Esophagus muscularis mucosa (tissue), 4 donors: ENCODE measurements around the gene RASAL2. TPM values are rescaled to one million over a fixed set of nuclear protein-coding genes. Genes with fewer than 3 reads are reported as not detected.

Source experiments
- DNase-seq: peaks from one replicate; pipeline ENCODE4 v3.0.0-alpha.2; 2017; ENCODE audit errors: extremely low spot score
- H3K27ac ChIP-seq, 4 donors: fragments of 200-600 bp; sonication (generic); replicated peaks in 1 of 4; 1 replicate in 3 of 4; 2 replicates in 1 of 4; pipeline ENCODE4 v1.5.1; 2016 to 2019; ENCODE audit warnings: mild to moderate bottlenecking in 1 of 4
- H3K27me3 ChIP-seq, 4 donors: fragments of 200-600 bp; sonication (generic); one replicate each; pipeline versions ENCODE4 v1.5.1 to v1.6.0; 2016 to 2019
- H3K36me3 ChIP-seq, 4 donors: fragments of 200-600 bp; sonication (generic); one replicate each; pipeline ENCODE4 v1.5.1; 2016 to 2019
- H3K4me1 ChIP-seq, 4 donors: fragments of 200-600 bp; sonication (generic); one replicate each; pipeline ENCODE4 v1.5.1; 2016 to 2019
- H3K4me3 ChIP-seq, 4 donors: fragments of 200-600 bp; sonication (generic); 1 replicate in 2 of 4; 2 replicates in 2 of 4; pipeline ENCODE4 v1.5.1; 2016 to 2019; ENCODE audit warnings: mild to moderate bottlenecking in 4 of 4, moderate library complexity in 1 of 4
- H3K9me3 ChIP-seq, 4 donors: fragments of 200-600 bp; sonication (generic); 1 replicate in 3 of 4; 2 replicates in 1 of 4; pipeline ENCODE4 v1.5.1; 2016 to 2019
- EP300 ChIP-seq: sonication (generic); formaldehyde crosslinking; IDR thresholded peaks from one replicate; pipeline ENCODE4 v1.6.1; 2017; ENCODE audit warnings: antibody characterized with exemption
- POLR2A ChIP-seq: fragments of 450-650 bp; IDR thresholded peaks from one replicate; pipeline ENCODE4 v1.6.1; 2017; ENCODE audit warnings: antibody characterized with exemption, moderate library complexity, mild to moderate bottlenecking, low read depth
- POLR2AphosphoS5 ChIP-seq, 2 donors: sonication (generic); formaldehyde crosslinking; IDR thresholded peaks; one replicate each; pipeline ENCODE4 v1.6.1; 2017; ENCODE audit warnings: antibody characterized with exemption in 2 of 2
- WGBS: methylation state at CpG from one replicate; pipeline ENCODE4 v1.1.5; 2018; 5-methylcytosine and 5-hydroxymethylcytosine counted together
- intact Hi-C: fragments of 100-400 bp; cut with DNase I; formaldehyde crosslinking; loops from one replicate; pipeline ENCODE4 v1.15.1; 2023
- total RNA-seq, 4 donors: library from RNA; depleted of rRNA; stranded (reverse); fragments of >200 nt; gene quantifications; one replicate each; pipeline versions ENCODE4 v1.1.0 to v1.2.1, GENCODE V29; 2016
- TF ChIP-seq, protein P1 (sequence below), 3 experiments: fragments of 200-600 bp in 2 of 3; fragments of 450-650 bp in 1 of 3; sonication (generic) in 2 of 3; IDR thresholded peaks; one replicate each; pipeline ENCODE4 v1.5.1; 2017 to 2019; ENCODE audit warnings: antibody characterized with exemption in 3 of 3, mild to moderate bottlenecking in 2 of 3, moderate library complexity in 1 of 3

The RASAL2 gene
- total RNA-seq, 4 donors from 2014 or later: 11.6 to 30.0 (median 22.3) TPM

DNA sequence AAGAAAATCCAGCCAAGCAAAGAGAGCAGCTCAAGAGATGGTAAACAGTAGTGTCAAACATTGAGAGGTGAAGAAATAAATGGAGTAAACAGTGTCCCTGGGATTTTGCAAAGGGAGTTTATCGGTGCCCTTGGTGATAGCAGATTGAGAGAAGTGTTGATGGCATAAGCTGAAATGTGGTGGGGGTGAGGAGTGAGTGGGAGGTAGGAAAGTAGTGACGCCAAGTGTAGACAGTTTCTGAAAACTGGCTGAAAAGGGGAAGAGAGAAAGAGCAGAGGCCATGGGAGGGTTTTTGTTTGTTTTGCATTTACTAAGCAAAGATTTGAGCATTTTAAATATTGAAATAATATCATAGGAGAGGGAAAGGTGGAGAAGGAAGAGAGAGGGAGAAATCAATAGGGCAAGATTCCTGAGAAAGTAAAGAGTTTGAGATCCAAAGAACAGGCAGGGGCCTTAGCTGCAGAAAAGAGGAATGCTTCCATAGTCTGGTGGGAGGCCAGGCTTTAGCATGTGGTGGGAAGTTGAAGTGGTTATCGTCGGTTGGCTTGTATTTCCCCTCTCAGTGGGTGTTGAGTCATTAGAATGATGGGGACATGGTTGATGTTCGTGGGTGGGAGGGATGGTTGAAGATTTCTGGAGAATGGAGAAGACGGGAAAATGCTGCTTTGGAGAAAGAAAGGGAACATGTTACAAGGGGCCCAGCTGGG, 26.8 kb upstream of the RASAL2 start:
- Histone ChIP-seq H3K4me3 (no peak overlapping the region), H3K4me1 (no peaks in the 10 kb centered on the region), H3K27ac (no peak overlapping the region), H3K27me3 (no peaks in the 10 kb centered on the region), H3K9me3 (no peaks in the 10 kb centered on the region), H3K36me3 (no peaks in the 10 kb centered on the region)
- intact Hi-C loops: no loop called here
- 63% methylated on average over 6 of the region's 6 CpGs for WGBS
- DNase-seq: no peak
- TF ChIP-seq, protein P1, sequence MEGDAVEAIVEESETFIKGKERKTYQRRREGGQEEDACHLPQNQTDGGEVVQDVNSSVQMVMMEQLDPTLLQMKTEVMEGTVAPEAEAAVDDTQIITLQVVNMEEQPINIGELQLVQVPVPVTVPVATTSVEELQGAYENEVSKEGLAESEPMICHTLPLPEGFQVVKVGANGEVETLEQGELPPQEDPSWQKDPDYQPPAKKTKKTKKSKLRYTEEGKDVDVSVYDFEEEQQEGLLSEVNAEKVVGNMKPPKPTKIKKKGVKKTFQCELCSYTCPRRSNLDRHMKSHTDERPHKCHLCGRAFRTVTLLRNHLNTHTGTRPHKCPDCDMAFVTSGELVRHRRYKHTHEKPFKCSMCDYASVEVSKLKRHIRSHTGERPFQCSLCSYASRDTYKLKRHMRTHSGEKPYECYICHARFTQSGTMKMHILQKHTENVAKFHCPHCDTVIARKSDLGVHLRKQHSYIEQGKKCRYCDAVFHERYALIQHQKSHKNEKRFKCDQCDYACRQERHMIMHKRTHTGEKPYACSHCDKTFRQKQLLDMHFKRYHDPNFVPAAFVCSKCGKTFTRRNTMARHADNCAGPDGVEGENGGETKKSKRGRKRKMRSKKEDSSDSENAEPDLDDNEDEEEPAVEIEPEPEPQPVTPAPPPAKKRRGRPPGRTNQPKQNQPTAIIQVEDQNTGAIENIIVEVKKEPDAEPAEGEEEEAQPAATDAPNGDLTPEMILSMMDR (IDR thresholded peaks at IDR 0.05): no peak
- TF ChIP-seq POLR2A (no peak), EP300 (no peak), POLR2AphosphoS5 (IDR thresholded peaks at IDR 0.05) (no peak)

GRCh38 chr1:178071811-178072210, 22.1 kb upstream of the RASAL2 start:
- whole genome bisulfite sequencing: 96% methylated on average over 2 of the region's 2 CpGs

DNA sequence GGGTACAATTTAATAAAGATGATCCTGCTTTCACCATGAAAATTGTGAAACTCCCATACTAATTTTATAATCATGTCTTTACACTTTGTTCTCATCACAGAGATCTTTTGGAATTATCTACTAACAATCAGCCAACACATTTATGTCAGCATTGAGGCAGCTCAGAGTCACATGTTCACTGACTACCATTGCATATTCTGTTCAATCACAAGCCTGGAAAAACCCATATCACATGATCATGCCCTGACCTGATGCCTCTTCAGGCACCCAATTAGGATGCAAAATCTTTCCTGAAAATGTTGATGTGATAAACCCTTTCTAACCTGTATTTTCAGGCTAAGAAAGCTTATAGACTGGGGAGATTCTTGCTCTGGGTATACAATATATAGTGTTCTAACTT, 21.6 kb upstream of the RASAL2 start:
- Histone ChIP-seq H3K36me3 (no peaks in the 10 kb centered on the region), H3K27ac (no peak overlapping the region), H3K9me3 (no peaks in the 10 kb centered on the region), H3K27me3 (no peaks in the 10 kb centered on the region), H3K4me1 (no peaks in the 10 kb centered on the region), H3K4me3 (no peak overlapping the region)
- no peak for TF ChIP-seq POLR2A
- TF ChIP-seq EP300: no peak
- TF ChIP-seq, protein P1 (IDR thresholded peaks at IDR 0.05): no peak
- TF ChIP-seq POLR2AphosphoS5 (IDR thresholded peaks at IDR 0.05): no peak
- intact Hi-C loops: no loop called here
- no peak for DNase-seq

More at GRCh38 chr1:178071811-178072210, 22.1 kb upstream of the RASAL2 start:
- Histone ChIP-seq H3K27ac (no peak overlapping the region), H3K27me3 (no peaks in the 10 kb centered on the region), H3K36me3 (no peaks in the 10 kb centered on the region), H3K9me3 (no peaks in the 10 kb centered on the region), H3K4me1 (no peaks in the 10 kb centered on the region), H3K4me3 (no peak overlapping the region)
- TF ChIP-seq, protein P1 (IDR thresholded peaks at IDR 0.05): no peak
- TF ChIP-seq POLR2A (no peak), POLR2AphosphoS5 (IDR thresholded peaks at IDR 0.05) (no peak), EP300 (no peak)
- DNase-seq: no peak
- intact Hi-C loops: no loop called here

DNA sequence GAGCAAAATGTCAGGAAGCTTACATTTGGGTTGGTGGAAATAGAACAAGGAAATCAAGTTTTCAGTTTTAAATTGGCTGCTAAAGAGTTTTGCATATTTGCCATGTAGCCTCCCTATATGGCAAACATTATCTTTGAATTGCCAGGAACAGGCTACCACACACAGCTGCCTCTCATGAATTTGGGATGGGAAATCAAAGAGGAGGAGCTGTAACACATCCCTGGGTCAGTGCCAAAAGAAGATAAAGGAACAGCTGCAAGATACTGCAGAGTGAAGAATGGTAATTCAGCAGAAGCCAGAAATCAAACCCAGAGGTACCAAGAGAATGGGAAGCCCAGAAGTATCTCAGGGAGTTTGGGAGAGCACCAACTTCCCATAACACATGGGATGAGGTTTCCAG, 18.6 kb upstream of the RASAL2 start:
- no peaks in the 10 kb centered on the region for H3K36me3 ChIP-seq
- DNase-seq: no peak
- H3K4me1 ChIP-seq: no peaks in the 10 kb centered on the region
- no peaks in the 10 kb centered on the region for H3K27me3 ChIP-seq
- no peak overlapping the region for H3K27ac ChIP-seq
- H3K4me3 ChIP-seq: no peak overlapping the region
- H3K9me3 ChIP-seq: no peaks in the 10 kb centered on the region
- TF ChIP-seq POLR2A (no peak), POLR2AphosphoS5 (IDR thresholded peaks at IDR 0.05) (no peak), EP300 (no peak)
- TF ChIP-seq, protein P1 (IDR thresholded peaks at IDR 0.05): no peak
- intact Hi-C loops: no loop called here

DNA sequence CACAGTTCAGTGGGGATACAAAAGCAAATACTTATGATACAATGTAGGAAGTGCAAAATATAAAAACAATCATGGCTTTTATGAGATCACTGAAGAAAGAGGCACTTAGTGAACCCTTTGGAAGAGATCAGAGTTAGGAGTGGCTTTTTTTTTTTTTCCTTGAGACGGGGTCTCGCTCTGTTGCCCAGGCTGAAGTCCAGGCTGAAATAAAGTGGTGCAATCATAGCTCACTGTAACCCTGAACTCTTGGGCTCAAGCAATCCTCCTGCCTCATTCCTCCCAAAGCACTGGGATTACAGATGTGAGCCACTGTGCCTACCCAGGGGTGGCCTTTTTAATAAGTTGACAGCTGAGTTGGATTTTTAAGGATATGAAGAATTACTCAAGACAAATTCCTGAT, 17.3 kb upstream of the RASAL2 start:
- no peaks in the 10 kb centered on the region for H3K27me3 ChIP-seq
- no peaks in the 10 kb centered on the region for H3K9me3 ChIP-seq
- TF ChIP-seq POLR2AphosphoS5 (IDR thresholded peaks at IDR 0.05) (no peak), EP300 (no peak), POLR2A (no peak)
- TF ChIP-seq, protein P1 (IDR thresholded peaks at IDR 0.05): no peak
- intact Hi-C loops: no loop called here
- no peaks in the 10 kb centered on the region for H3K36me3 ChIP-seq
- no peak overlapping the region for H3K27ac ChIP-seq
- no peaks in the 10 kb centered on the region for H3K4me1 ChIP-seq
- H3K4me3 ChIP-seq: no peak overlapping the region
- 42% methylated on average over 2 of the region's 2 CpGs for WGBS
- no peak for DNase-seq
